ENCODE data around the gene DUSP3.

Gene DUSP3

DNA sequence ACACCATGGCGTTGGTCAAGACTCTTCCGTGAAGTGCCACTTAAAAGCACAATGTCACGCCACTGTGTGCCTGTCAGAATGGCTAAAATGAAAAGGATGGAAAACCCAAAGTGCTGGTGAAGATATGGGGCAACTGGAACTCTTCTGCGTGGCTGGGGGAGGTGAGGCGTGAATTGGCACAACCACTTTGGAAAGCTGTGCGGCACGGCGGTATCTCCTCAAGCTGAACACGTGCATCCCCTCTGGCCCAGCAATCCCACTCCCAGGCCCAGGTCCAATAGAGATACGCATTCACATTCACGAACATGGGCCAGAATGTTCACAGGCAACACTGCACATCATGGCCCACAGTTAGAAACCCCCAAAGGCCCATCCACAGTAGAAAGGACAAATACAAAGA is 8.9 kb downstream of the DUSP3 start:
- DNase-seq, result no peak

GRCh38 chr17:43769426-43769825 is 9.4 kb downstream of the DUSP3 start:
- DNase-seq, result no peak

GRCh38 chr17:43768943-43769342 is 9.8 kb downstream of the DUSP3 start:
- DNase-seq, result no peak

- DNase-seq, result peak in 25 of 56 donors; percentile 9 to 59 (median 28)
Measured at GRCh38 chr17:43768382-43768781, 10.4 kb downstream of the DUSP3 start.

DNA sequence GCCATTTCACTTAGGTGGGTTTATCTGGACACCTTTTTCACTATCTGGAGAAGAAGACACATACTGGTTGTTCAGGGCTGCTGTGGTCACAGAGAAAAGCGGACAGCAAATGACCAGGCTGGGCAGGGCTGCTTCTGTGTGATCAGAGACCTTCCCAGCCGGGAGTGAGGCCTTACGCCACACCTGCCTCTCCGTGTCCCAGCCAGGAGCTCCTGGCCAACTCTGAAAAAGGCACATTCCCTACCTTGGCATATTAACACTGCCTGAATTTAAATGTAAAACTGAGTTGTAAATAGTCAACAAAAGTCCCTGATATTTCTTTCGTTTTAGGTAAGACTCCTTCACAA is 11.1 kb downstream of the DUSP3 start:
- DNase-seq, result no peak

DNA sequence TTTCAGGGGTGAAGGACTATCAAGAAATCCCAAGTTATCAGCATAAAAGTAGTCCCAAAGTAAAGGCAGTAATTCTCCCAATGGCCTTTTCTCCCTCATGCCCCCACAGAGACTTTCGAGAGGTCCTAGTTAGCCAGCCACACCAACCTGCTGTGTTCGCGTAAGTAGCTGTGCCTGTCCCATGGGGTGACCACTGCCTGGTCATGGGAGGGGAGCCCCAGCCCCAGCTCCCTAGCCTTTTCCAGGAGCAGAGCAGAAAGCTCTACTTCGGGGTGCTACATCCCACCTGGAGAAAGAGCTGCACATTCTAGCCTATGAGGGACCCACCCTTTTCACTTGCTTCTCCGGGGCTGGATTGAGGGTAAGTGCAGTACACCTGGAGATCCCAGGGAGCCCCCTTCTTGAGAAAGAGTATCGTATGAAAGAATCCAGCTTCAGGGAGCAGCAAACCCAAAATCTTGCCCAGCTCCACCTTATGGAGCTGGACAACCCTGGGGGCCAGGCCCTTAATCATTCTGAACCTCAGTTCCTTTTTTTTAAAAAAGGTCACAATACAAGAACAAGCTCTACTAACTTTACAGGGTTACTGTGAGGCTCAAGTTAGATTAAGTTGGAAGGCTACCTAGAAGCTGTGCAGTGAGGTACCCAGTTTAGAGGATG is 11.6 kb downstream of the DUSP3 start:
- no peak for DNase-seq

DNA sequence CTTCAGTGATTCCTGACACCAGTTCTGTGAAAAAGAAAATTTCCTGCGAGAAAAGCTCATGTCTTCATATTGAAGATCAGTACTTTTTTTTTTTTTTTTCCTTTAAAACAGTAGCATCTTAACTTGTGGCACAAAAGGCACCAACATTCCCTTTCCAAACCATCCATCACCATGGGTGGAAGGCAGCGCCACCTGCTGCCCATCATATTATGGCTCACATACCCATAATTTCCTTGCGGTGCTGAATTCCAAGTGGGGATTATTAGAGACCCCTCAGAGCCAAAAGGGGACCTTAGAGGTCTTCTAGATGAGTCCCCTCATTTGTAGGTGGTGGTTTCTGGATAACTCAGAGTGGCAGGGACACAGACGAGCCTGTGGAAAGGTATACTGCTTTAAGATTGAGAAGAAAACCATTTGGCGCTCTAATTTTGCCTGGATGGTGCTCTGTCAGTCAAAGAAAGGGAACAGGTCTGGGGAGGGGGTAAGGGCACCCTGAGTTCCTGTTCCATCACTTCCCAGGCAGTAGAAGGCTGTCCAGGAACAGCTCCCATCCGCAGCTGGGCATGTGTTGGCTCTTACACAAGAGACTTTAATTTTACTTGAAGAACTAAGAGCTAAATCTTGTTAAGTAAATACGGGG is 12.2 kb downstream of the DUSP3 start:
- peak in 17 of 56 donors; percentile 7 to 79 (median 32) for DNase-seq

DNA sequence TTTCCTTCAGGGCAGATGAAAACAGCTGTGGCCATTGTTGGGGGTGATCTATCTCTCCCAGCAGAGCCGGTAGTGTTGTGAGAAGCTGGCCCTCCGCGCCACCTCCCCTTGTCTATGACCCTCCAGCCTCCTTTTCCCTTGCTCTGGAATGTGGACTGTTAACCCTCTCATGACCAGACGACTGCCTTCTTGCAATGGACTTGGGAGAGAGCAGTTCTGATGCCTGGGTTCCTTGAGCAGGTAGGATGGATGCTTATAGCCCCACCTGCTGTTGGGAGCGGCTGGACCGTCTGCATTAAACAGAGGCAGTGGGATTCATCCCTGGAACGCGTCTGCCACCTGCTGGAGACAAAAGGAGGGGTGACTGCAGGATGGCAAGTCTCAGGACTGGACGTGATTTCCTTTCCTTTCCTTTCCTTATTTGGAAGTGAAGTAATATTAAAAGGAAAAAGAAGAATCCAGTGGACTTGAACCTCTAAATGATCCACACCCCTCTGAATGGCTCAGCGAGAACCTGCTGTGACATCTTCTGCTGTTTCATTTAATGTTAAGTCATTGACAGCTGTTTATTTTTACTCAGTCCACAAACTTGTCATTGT is 18.4 kb downstream of the DUSP3 start:
- peak in 55 of 56 donors; percentile 24 to 96 (median 79) for DNase-seq

- DNase-seq, result no peak
Measured at GRCh38 chr17:43759836-43760235, 18.9 kb downstream of the DUSP3 start.

GRCh38 chr17:43758497-43759174 is 20.1 kb downstream of the DUSP3 start, which contains the start of gene SOST:
SOST (minus strand) TSS chr17:43758791; CDS start chr17:43758741, 50 bp downstream.
- DNase-seq, result no peak

DNA sequence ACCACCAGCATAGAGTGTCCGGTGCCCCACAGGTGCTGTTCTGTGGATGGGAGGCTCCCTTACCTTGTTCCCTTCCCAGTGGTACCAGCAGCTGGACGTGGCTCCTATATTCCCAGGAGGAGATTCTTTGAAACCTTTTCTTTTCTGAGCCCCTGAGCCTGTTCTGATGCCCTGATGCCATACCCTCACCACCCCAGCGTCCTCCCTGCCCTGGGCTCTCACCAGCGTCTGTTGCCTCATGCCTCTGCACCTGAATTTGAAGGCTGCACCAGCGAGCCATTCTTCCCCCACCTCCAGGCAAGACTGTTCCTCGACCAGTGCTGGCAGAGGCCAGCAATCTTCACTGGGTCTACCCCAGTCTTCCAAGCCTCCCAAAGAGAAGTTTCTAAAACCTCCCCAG is 20.7 kb downstream of the DUSP3 start:
- DNase-seq, result no peak

GRCh38 chr17:43757171-43757660 is 21.6 kb downstream of the DUSP3 start:
- DNase-seq, result no peak

DNA sequence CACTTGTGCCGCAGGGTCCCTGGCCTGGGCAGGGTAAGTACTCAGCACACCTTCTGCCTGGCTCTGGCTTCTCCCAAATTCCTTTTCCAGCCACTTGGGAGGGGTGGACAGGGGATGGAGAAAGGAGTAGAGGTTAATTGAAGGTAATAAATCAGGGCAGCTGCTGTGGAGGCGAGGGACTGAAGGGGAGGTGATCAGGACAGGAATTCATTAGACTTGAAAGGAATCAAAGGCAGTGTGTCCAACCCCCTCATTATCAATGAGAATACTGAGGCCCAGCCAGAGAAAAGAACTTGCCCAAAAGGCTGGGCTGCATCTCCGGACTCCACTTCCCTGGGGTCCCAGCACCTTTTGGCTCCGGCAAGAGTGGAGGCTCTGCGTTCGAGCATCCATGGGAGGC is 22.6 kb downstream of the DUSP3 start:
- DNase-seq, result no peak

DNA sequence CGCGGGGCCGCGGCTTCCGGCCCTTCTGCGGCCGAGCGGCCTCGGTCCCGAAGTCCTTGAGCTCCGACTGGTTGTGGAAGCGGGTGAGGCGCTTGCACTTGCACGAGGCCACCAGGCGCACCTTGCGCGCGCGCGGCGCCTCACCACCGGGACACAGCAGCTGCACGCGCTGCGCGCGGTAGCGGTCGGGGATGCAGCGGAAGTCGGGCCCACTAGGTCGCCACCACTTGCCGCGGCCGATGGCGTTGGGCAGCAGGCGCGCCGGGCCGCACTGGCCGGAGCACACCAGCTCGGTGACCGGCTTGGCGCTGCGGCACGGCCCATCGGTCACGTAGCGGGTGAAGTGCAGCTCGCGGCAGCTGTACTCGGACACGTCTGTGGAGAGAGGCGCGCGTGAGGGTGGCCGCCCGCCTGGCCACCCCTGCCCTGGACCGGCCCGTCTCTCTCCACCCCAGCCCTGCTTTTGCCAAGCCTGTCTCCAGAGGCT is 23.3 kb downstream of the DUSP3 start:
- peak in 1 of 56 donors; percentile 12 for DNase-seq

DNA sequence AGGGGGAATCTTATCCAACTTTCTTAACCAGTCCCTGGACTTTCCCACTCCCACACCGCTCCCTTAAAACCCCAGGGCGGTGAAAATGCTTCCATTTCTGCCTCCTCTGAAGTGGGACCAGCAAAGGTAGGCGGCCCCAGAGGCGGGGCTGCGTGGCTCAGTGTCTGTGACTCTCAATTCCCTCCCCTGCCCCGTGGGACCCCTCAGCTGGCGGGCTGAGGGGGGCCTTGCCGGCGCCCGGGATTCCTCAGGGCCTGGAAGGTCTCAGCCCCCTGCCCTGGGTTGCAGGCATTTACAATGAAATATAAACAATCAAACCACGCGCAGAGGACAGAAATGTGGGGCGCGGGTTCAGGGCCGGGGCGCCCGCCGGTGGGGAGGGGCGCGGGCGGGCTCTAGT is 23.8 kb downstream of the DUSP3 start:
- no peak for DNase-seq

DNA sequence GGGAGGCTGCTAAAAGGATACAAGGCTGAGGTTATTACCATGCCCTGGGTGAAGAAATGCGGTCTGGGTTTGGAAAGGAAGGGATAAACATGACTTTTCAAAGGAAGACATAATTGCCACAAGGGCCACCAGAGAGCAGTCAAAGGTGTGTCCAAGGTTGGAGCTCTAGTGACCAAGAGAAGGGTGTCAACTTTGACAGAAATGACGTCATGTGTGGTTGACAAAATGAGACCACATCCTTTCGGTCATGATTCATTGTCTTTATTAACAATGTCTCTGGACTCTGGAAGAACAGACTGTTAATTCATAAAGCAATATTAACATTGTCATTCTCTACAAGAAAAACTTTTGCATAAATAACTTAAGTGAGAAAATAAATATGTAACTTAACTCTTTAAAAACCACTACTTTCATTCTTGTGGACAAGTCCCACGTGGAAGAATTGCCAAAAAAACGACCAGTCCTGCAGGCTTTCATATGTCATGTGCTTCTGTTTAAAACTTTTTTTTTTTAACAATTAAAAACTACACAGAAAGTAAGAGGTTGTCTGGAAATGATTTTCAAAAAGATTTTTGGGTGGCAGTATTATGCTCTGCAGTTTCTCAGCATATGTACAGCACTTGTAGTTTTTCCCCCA is 25.2 kb downstream of the DUSP3 start:
- no peak for DNase-seq

- DNase-seq, result no peak
Measured at GRCh38 chr17:43750153-43750552, 28.6 kb downstream of the DUSP3 start.

- no peak for DNase-seq
Measured at GRCh38 chr17:43745541-43745940, 33.2 kb downstream of the DUSP3 start.

- DNase-seq, result no peak
Measured at GRCh38 chr17:43741636-43742035, 37.1 kb downstream of the DUSP3 start.

- DNase-seq, result no peak
Measured at GRCh38 chr17:43740541-43740940, 38.2 kb downstream of the DUSP3 start.

GRCh38 chr17:43737722-43738121 is 41.1 kb downstream of the DUSP3 start:
- DNase-seq, result no peak
